GM12801 (cell line): ENCODE measurements around the gene SENP2.

ENCODE experiments used
- CTCF ChIP-seq: IDR thresholded peaks from one replicate; pipeline ENCODE4 v1.5.1; 2011; ENCODE audit warnings: control low read depth; ENCODE audit not compliant: insufficient read length; ENCODE audit errors: extremely low read depth

The SENP2 gene

GRCh38 chr3:185585859-185586685 is at the start of gene SENP2:
Gene SENP2 (plus strand): TSS chr3:185586295. CDS start chr3:185586414, 119 bp downstream.
- no peak for TF ChIP-seq CTCF

- TF ChIP-seq CTCF: no peak
Observed at GRCh38 chr3:185537369-185537970, 48.6 kb upstream of the SENP2 start.

GRCh38 chr3:185539934-185540333 is 46.2 kb upstream of the SENP2 start:
- TF ChIP-seq CTCF: no peak

- TF ChIP-seq CTCF: no peak
Observed at GRCh38 chr3:185540695-185541094, 45.4 kb upstream of the SENP2 start.

- TF ChIP-seq CTCF: no peak
Observed at GRCh38 chr3:185549122-185549521, 37.0 kb upstream of the SENP2 start.

GRCh38 chr3:185549651-185550111 is 36.4 kb upstream of the SENP2 start:
- no peak for TF ChIP-seq CTCF

- TF ChIP-seq CTCF: no peak
Observed at GRCh38 chr3:185552358-185552877, 33.7 kb upstream of the SENP2 start, which contains the start of gene LIPH. Gene LIPH (minus strand): TSS chr3:185552588. CDS start chr3:185552471, 117 bp downstream.
